ENCODE measurements around the gene SERGEF. TPM values are rescaled to one million over a fixed set of nuclear protein-coding genes. Genes with fewer than 3 reads are reported as not detected.
A peak's percentile ranks its signal among the peaks of the same experiment; 100 is the strongest.

SERGEF gene
- polyA plus RNA-seq (2011; rRNA removed) (16.5 and 18.1 TPM in 2 replicates), polyA minus RNA-seq (2011; rRNA and poly(A)+ RNA removed) (16.6 and 22.3 TPM in 2 replicates)

- peak within 1 kb of the TSS; percentile 84 for H3K4me3 ChIP-seq (ENCODE audit: low read depth, low read length)
- peak; percentile 55 for DNase-seq (ENCODE audit: low read depth, low spot score)
- peak within 1 kb of the TSS; percentile 21 for H3K27ac ChIP-seq (ENCODE audit: low read depth, low read length)
- no peaks in the 10 kb centered on the region; the same call in 1 of the 2 replicates for H3K9me3 ChIP-seq (ENCODE audit: control insufficient read depth, insufficient read depth, low read length)
- CTCF ChIA-PET: interaction anchor here (0.7 to 2.4 kb wide), 6 partner anchors 8 to 289 kb away, joined by 3 to 8 read pairs (median 4); partner anchors contain the start of gene SAAL1
- TF ChIP-seq CTCF (IDR thresholded peaks at IDR 0.05; ENCODE audit: low read depth, low read length): no peak
- peaks cover 10% of the 10 kb centered on the region for H3K27me3 ChIP-seq (ENCODE audit: control insufficient read depth, insufficient read depth, low read length)
- POLR2A ChIA-PET: interaction anchor here (0.7 to 1.3 kb wide), 2 partner anchors 61 to 93 kb away, joined by 3 read pairs; partner anchors contain the start of gene SAAL1
These were observed at the start of gene SERGEF for GRCh38 chr11:18012906-18013781. Gene SERGEF (minus strand): TSS chr11:18013047. CDS start chr11:18013010, 37 bp downstream.

GRCh38 chr11:18061351-18061750 lies 48.5 kb upstream of the SERGEF start:
- TF ChIP-seq CTCF (IDR thresholded peaks at IDR 0.05; ENCODE audit: low read depth, low read length): no peak
- Histone ChIP-seq H3K9me3 (ENCODE audit: control insufficient read depth, insufficient read depth, low read length) (no peaks in the 10 kb centered on the region), H3K27ac (ENCODE audit: low read depth, low read length) (no peak overlapping the region), H3K27me3 (ENCODE audit: control insufficient read depth, insufficient read depth, low read length) (no peaks in the 10 kb centered on the region), H3K4me3 (ENCODE audit: low read depth, low read length) (no peak overlapping the region)
- ChIA-PET CTCF (no interaction called here), POLR2A (no interaction called here)
- no peak for DNase-seq (ENCODE audit: low read depth, low spot score)

DNA sequence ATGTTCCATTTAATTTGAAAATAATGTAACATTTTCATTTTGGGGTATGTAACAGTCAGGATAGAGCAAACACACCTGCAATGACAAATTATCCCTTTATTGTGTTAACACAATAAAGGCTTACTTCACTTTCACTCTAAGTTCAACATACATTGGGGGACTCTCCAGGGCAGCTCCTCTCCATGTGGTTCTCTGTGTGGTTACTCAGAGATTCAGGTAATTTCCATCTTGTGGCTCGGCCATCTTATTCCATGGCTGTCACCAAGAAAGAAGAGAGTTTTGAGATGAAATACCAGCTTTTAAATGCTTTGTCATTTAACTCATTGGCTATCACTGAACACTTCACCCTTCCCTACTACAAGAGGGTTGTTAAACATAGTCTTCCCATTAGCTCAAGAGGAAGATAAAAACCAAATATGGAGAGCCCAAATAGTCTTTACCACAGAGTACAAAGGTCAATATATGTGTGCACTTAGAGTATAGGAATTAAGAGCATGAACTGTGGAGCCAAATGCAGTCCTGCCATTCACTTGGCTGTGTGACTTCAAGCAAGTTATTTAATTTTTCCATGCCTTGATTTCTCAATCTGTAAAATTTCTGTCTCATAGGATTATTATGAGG lies 43.8 kb upstream of the SERGEF start:
- ChIA-PET POLR2A (no interaction called here), CTCF (no interaction called here)
- no peak overlapping the region for H3K27ac ChIP-seq (ENCODE audit: low read depth, low read length)
- H3K27me3 ChIP-seq (ENCODE audit: control insufficient read depth, insufficient read depth, low read length): no peaks in the 10 kb centered on the region
- H3K9me3 ChIP-seq (ENCODE audit: control insufficient read depth, insufficient read depth, low read length): no peaks in the 10 kb centered on the region
- no peak for DNase-seq (ENCODE audit: low read depth, low spot score)
- no peak for TF ChIP-seq CTCF (IDR thresholded peaks at IDR 0.05; ENCODE audit: low read depth, low read length)
- H3K4me3 ChIP-seq (ENCODE audit: low read depth, low read length): no peak overlapping the region

DNA sequence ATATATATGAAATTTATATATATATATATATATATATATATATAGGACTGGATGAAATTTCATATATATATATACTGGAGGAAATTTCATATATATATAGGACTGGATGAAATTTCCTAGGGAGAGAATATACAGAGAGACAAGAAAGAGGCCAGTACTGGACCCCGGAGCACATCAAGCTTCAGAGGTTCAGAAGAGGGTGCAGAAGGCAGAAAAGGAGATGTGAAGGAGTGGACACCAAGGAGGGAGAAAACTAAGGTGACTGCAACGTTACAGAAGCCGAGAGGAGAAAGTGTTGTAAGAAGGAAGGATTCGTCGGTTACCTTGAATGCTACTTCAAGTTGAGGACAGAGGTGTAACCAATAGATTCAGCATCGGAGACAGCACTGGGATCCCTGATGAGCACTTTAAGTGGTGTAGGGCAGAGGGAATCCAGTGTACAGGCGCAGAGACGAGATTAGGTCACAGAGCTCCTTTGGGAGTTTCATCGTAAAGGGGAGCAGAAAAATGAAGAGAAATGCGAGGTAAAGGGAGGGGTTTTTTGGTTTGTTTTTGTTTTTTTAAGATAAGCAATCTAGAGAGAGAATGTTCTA lies 41.8 kb upstream of the SERGEF start:
- Histone ChIP-seq H3K4me3 (ENCODE audit: low read depth, low read length) (no peak overlapping the region), H3K9me3 (ENCODE audit: control insufficient read depth, insufficient read depth, low read length) (no peaks in the 10 kb centered on the region), H3K27ac (ENCODE audit: low read depth, low read length) (no peak overlapping the region), H3K27me3 (ENCODE audit: control insufficient read depth, insufficient read depth, low read length) (no peaks in the 10 kb centered on the region)
- ChIA-PET POLR2A (no interaction called here), CTCF (no interaction called here)
- TF ChIP-seq CTCF (IDR thresholded peaks at IDR 0.05; ENCODE audit: low read depth, low read length): no peak
- DNase-seq (ENCODE audit: low read depth, low spot score): no peak

Measured in AG04450 (cell line).